Vagina (tissue), 2 donors: ENCODE results near the gene KCNMB2. TPM values are rescaled to one million over a fixed set of nuclear protein-coding genes. Genes with fewer than 3 reads are reported as not detected.
A peak's percentile ranks its signal among the peaks of the same experiment; 100 is the strongest.

Experiments used
- DNase-seq, 2 donors: peaks; one replicate each; pipeline ENCODE4 v3.0.0-alpha.2; 2017; ENCODE audit errors: extremely low spot score in 2 of 2
- H3K27ac ChIP-seq: fragments of 200-600 bp; sonication (generic); one replicate; pipeline ENCODE4 v1.5.1; 2019
- H3K27me3 ChIP-seq: fragments of 200-600 bp; sonication (generic); one replicate; pipeline ENCODE4 v1.5.1; 2019
- H3K36me3 ChIP-seq, 2 donors: fragments of 200-600 bp; sonication (generic); one replicate each; pipeline ENCODE4 v1.5.1; 2017 to 2019
- H3K4me1 ChIP-seq: fragments of 200-600 bp; sonication (generic); one replicate; pipeline ENCODE4 v1.5.1; 2019
- H3K4me3 ChIP-seq, 2 donors: fragments of 200-600 bp; sonication (generic); 1 replicate in 1 of 2; 2 replicates in 1 of 2; pipeline ENCODE4 v1.5.1; 2016 to 2019
- H3K9me3 ChIP-seq: fragments of 200-600 bp; sonication (generic); one replicate; pipeline ENCODE4 v1.5.1; 2019
- POLR2A ChIP-seq, 2 donors: fragments of 450-650 bp; IDR thresholded peaks; one replicate each; pipeline ENCODE4 v1.6.1; 2017; ENCODE audit warnings: antibody characterized with exemption in 2 of 2, mild to moderate bottlenecking in 2 of 2, moderate library complexity in 2 of 2
- POLR2AphosphoS5 ChIP-seq, 2 donors: sonication (generic); formaldehyde crosslinking; IDR thresholded peaks; one replicate each; pipeline ENCODE4 v1.9.0; 2017; ENCODE audit warnings: antibody characterized with exemption in 2 of 2, mild to moderate bottlenecking in 2 of 2, low read depth in 1 of 2; ENCODE audit not compliant: insufficient read depth in 1 of 2
- intact Hi-C: fragments of 100-400 bp; cut with DNase I; formaldehyde crosslinking; loops from one replicate; pipeline ENCODE4 v1.15.1; 2023
- total RNA-seq: library from RNA; depleted of rRNA; stranded (reverse); fragments of >200 nt; gene quantifications from one replicate; pipeline ENCODE4 v1.2.3, GENCODE V29; 2016
- TF ChIP-seq, protein P1 (sequence below), 3 experiments: fragments of 450-650 bp in 2 of 3; fragments of 200-600 bp in 1 of 3; sonication (generic) in 1 of 3; IDR thresholded peaks; one replicate each; pipeline ENCODE4 v1.5.1; 2017 to 2019; ENCODE audit warnings: antibody characterized with exemption in 3 of 3, mild to moderate bottlenecking in 2 of 3, moderate library complexity in 2 of 3

Gene KCNMB2
- total RNA-seq, 1 donor from 2014 or later, result 1.5 TPM

DNA sequence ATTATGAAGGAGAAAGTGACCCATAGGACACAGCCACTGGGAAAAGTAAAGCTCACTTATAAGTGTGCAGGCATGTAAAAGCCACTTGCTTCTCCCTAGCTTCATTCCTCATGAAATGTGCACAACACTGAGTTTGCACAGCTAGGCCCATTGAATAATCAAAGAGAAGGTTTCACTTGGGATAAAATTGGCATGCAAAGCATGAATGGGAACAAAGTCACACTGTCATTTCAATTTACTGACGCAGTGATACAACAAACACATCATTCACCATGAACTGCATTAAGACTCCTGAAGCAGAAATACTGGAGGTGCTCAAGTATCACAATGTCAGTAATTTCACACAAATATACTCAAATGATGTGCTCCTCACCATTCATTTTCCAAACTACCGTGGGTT is 61.1 kb downstream of the KCNMB2 start:
- no peak for TF ChIP-seq POLR2AphosphoS5 (IDR thresholded peaks at IDR 0.05; ENCODE audit: insufficient read depth in 1 of 2, low read depth in 1 of 2)
- TF ChIP-seq, protein P1, sequence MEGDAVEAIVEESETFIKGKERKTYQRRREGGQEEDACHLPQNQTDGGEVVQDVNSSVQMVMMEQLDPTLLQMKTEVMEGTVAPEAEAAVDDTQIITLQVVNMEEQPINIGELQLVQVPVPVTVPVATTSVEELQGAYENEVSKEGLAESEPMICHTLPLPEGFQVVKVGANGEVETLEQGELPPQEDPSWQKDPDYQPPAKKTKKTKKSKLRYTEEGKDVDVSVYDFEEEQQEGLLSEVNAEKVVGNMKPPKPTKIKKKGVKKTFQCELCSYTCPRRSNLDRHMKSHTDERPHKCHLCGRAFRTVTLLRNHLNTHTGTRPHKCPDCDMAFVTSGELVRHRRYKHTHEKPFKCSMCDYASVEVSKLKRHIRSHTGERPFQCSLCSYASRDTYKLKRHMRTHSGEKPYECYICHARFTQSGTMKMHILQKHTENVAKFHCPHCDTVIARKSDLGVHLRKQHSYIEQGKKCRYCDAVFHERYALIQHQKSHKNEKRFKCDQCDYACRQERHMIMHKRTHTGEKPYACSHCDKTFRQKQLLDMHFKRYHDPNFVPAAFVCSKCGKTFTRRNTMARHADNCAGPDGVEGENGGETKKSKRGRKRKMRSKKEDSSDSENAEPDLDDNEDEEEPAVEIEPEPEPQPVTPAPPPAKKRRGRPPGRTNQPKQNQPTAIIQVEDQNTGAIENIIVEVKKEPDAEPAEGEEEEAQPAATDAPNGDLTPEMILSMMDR (IDR thresholded peaks at IDR 0.05), result no peak
- TF ChIP-seq POLR2A (IDR thresholded peaks at IDR 0.05), result no peak
- Histone ChIP-seq H3K4me1 (no peaks in the 10 kb centered on the region), H3K9me3 (no peaks in the 10 kb centered on the region), H3K36me3 (no peaks in the 10 kb centered on the region), H3K27me3 (no peaks in the 10 kb centered on the region), H3K27ac (no peak overlapping the region), H3K4me3 (no peak overlapping the region)
- intact Hi-C loops, result no loop called here
- no peak for DNase-seq

DNA sequence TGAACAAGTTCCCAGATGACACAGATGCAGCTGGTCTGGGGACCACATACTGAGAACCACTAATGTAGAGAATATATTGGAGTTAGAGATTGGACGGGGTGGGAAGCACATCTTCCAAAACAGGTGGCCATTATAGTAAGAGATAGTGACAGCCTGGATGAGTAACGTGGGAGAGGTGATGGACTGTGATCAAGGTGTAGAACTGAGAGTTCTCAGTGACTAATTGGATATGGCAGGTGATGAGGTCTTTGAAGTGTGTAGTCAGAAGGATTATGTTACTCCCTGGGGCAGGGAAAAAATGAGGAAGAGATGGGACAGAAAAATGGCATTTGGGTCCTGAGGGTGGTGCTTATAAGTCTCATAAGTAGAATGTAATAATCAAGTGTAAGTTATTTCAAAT is 66.6 kb downstream of the KCNMB2 start:
- H3K27me3 ChIP-seq, result no peaks in the 10 kb centered on the region
- no peaks in the 10 kb centered on the region for H3K36me3 ChIP-seq
- H3K27ac ChIP-seq, result no peak overlapping the region
- no peak for DNase-seq
- no peaks in the 10 kb centered on the region for H3K4me1 ChIP-seq
- no peaks in the 10 kb centered on the region for H3K9me3 ChIP-seq
- no peak overlapping the region for H3K4me3 ChIP-seq
- intact Hi-C loops, result no loop called here
- no peak for TF ChIP-seq POLR2AphosphoS5 (IDR thresholded peaks at IDR 0.05; ENCODE audit: insufficient read depth in 1 of 2, low read depth in 1 of 2)
- TF ChIP-seq POLR2A (IDR thresholded peaks at IDR 0.05), result no peak
- TF ChIP-seq, protein P1 (IDR thresholded peaks at IDR 0.05), result no peak

DNA sequence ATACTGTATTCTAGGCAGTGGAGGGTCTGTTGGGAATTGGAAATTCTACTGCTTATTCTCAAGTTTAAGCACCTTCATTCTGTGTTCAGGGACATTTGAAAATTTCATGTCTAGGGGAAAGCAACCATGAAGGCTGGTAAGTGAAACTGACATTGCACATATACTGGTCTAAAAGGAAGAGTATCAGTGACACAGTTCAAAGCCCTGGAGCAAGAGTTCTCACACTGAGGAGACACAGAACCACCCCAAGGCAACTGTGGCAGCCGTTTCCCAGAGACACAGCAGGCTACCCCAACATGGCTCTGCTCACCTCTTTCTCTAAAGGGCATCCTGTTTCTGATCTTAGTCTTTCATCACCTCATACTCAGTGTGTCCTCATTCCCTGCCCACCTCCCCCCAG is 67.5 kb downstream of the KCNMB2 start:
- Histone ChIP-seq H3K27ac (no peak overlapping the region), H3K4me1 (no peaks in the 10 kb centered on the region), H3K36me3 (no peaks in the 10 kb centered on the region), H3K9me3 (no peaks in the 10 kb centered on the region), H3K4me3 (no peak overlapping the region), H3K27me3 (no peaks in the 10 kb centered on the region)
- intact Hi-C loops, result no loop called here
- no peak for DNase-seq
- TF ChIP-seq POLR2AphosphoS5 (IDR thresholded peaks at IDR 0.05; ENCODE audit: insufficient read depth in 1 of 2, low read depth in 1 of 2) (no peak), POLR2A (IDR thresholded peaks at IDR 0.05) (no peak)
- TF ChIP-seq, protein P1 (IDR thresholded peaks at IDR 0.05), result no peak

DNA sequence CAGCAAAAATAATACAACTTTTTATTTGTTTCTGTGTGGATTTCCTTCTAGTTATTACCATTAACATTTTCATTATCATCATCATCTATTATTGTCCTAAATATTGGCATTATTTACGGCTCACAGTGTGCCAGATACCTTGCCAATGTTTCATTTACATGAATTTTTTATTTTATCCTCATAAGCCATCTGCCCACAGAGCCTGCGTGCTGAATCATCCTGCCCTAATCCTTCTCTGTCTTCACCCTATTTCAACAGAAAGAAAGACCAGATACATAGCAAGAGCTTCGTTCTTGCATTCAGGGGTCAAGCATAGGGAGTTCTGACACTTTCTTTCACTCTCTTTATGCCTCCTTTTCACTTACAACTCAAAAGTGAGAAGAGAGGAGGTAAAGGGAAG is 82.0 kb downstream of the KCNMB2 start:
- no peaks in the 10 kb centered on the region for H3K4me1 ChIP-seq
- TF ChIP-seq, protein P1 (IDR thresholded peaks at IDR 0.05), result no peak
- TF ChIP-seq POLR2AphosphoS5 (IDR thresholded peaks at IDR 0.05; ENCODE audit: insufficient read depth in 1 of 2, low read depth in 1 of 2) (no peak), POLR2A (IDR thresholded peaks at IDR 0.05) (no peak)
- peak overlapping the region in 1 of 2 donors; percentile 11 for H3K4me3 ChIP-seq
- no peaks in the 10 kb centered on the region for H3K36me3 ChIP-seq
- H3K9me3 ChIP-seq, result no peaks in the 10 kb centered on the region
- H3K27ac ChIP-seq, result no peak overlapping the region
- no peaks in the 10 kb centered on the region for H3K27me3 ChIP-seq
- intact Hi-C loops, result no loop called here
- no peak for DNase-seq

DNA sequence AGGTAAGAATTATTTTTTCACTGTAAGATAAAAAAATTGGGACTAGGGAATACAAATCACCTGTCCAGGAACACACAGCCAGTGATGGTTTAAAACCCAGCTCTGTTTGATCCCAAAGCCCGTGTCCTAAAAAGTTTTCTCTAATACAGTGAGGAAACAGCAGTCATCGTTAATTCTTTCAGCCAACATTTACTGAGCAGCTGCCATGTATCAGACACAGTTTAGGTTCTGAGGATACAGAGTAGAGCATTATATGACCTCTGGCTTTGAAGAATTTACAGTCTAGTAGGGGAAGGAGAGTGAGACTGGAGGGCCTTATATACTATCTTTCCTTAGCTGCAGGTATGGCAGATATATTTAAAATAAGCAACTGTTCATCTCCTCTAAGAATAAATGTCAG is 82.7 kb downstream of the KCNMB2 start:
- Histone ChIP-seq H3K4me1 (no peaks in the 10 kb centered on the region), H3K36me3 (no peaks in the 10 kb centered on the region), H3K4me3 (no peak overlapping the region), H3K9me3 (no peaks in the 10 kb centered on the region), H3K27me3 (no peaks in the 10 kb centered on the region), H3K27ac (no peak overlapping the region)
- DNase-seq, result no peak
- intact Hi-C loops, result no loop called here
- TF ChIP-seq POLR2A (IDR thresholded peaks at IDR 0.05), result no peak
- TF ChIP-seq POLR2AphosphoS5 (IDR thresholded peaks at IDR 0.05; ENCODE audit: insufficient read depth in 1 of 2, low read depth in 1 of 2), result no peak
- TF ChIP-seq, protein P1 (IDR thresholded peaks at IDR 0.05), result no peak
